NCI-H146 treated with DMSO at 0.1 percent for 48 hours (cell line): ENCODE measurements around the gene NBPF12.
"Not testable (repeated sequence)": the region's sequence is repeated elsewhere in the genome, so short reads cannot be mapped to it uniquely, and the experiment has no call there.

Experiments
- DNase-seq: peaks from one replicate; lab custom pipeline; 2025; ENCODE audit not compliant: unreplicated experiment; lab: John Stamatoyannopoulos, UW

NBPF12 gene

DNA sequence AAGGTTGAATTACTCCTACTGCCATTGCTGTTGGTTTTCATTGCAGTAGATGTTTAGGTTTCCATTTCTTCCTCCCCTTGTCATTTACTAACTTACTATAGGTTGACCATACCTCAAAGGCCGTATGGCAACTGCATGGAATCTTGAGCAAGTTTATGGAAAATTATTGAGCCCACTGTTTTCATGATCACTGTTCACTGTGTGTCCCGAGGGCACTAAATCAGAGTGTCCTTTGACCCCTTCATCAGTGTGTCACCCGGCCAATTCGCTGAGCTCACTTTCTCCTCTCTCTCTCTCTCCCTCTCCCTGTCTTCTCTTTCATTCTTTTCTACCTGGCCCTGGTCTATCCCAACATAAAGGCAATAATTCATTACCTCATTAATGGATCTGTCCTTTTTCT lies 47.7 kb downstream of the NBPF12 start:
- not testable (repeated sequence) for DNase-seq

GRCh38 chr1:146986450-146986849 lies 48.3 kb downstream of the NBPF12 start:
- not testable (repeated sequence) for DNase-seq

GRCh38 chr1:146987502-146987901 lies 49.4 kb downstream of the NBPF12 start:
- DNase-seq = not testable (repeated sequence)

- not testable (repeated sequence) for DNase-seq
These were observed 51.3 kb downstream of the NBPF12 start for GRCh38 chr1:146989455-146989854.

DNA sequence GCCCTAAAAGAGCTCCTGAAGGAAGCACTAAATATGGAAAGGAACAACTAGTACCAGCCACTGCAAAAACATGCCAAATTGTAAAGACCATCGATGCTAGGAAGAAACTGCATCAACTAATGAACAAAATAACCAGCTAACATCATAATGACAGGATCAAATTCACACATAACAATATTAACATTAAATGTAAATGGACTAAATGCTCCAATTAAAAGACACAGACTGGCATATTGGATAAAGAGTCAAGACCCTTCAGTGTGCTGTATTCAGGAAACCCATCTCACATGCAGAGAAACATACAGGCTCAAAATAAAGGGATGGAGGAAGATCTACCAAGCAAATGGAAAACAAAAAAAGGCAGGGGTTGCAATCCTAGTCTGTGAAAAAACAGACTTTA lies 70.4 kb downstream of the NBPF12 start:
- not testable (repeated sequence) for DNase-seq

DNA sequence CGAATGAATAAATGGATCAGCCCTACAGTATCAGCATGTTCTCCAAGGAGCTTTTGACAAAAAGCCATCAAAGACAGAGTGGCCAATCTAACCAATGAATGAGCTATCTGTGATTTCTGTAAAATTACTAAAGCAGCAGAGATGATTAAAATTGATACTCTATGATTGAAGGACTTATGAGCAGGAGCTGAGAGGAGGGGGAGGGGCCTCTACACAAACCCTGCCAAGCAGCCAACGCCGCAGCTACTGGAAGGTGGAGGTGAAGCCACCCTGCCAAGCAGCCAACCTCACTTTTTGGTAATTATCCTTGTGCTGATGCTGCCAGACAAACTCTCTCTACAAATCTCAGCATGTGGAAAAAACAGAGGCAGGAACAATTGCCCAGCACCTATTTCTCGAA lies 88.9 kb downstream of the NBPF12 start:
- not testable (repeated sequence) for DNase-seq

DNA sequence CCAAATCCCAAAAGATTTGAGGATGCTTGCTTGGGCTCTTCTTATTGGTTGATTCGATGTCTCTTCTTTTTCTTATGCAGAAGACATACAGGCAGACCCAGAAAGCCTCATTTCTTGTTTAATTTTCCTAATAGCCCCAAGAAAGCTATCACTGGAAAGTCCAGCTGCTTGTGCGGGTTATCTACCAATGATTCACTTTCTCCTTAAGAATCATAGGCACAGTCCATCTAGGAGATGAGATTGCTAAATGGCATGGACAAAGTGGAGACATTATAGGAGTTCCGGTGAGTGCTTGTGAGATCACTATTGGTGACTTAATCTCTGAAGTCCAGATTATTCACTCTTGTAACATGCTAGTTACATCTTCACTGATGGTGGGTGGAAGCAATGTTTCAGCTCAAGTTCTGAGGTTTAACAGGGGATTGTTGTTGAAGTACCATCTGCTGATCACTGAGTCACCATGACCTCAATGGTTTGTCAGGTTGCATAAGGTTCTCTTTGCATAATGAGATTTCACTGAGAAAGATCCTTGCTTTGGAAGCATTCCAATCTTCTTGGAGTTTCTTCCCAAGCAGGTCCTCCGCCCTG lies 92.0 kb downstream of the NBPF12 start:
- not testable (repeated sequence) for DNase-seq

DNA sequence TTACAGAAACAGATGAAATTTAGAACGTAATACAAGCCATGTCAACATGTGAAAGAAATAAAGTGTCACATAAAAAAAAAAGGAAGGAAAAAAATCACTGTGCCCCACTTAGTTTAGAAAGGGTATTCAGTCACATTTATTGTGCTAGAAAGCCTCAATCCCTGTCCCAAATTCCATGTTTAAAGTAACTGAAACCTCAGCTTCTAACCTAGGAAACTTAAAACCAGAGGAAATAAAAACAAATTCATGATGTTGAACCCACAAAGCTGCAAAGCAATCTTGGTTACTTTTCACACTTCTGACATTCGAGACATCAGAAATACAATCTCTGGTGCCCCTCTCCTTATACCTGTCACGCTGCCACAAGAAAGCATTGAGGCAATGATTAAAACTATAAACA lies 101.8 kb downstream of the NBPF12 start:
- DNase-seq = no peak

GRCh38 chr1:147042891-147043290 lies 104.8 kb downstream of the NBPF12 start:
- DNase-seq = not testable (repeated sequence)

GRCh38 chr1:147044511-147044910 lies 106.4 kb downstream of the NBPF12 start:
- not testable (repeated sequence) for DNase-seq
